GM23338 (cell line): ENCODE measurements around the gene PKD2.

Experiments used
- CREB1 ChIP-seq: fragments of 250-450 bp; sonication (Bioruptor Pico); IDR thresholded peaks from 2 replicates; pipeline ENCODE4 v1.5.0; 2020; ENCODE audit warnings: low read depth, mild to moderate bottlenecking, moderate library complexity
- EZH2phosphoT487 ChIP-seq: fragments of 200-600 bp; sonication (generic); IDR thresholded peaks from one replicate; pipeline ENCODE4 v1.8.1; 2018; ENCODE audit warnings: antibody characterized with exemption; ENCODE audit not compliant: unreplicated experiment
- JUNB ChIP-seq: IDR thresholded peaks from one replicate; pipeline ENCODE4 v1.6.1; 2016; ENCODE audit warnings: antibody characterized with exemption; ENCODE audit not compliant: unreplicated experiment
- NANOG ChIP-seq: IDR thresholded peaks from 2 replicates; pipeline ENCODE4 v1.6.1; 2016; ENCODE audit warnings: antibody characterized with exemption, borderline replicate concordance
- POLR2AphosphoS5 ChIP-seq: IDR thresholded peaks from 2 replicates; pipeline ENCODE4 v1.6.1; 2016; ENCODE audit warnings: antibody characterized with exemption, low read depth
- TF ChIP-seq, protein P1 (sequence below), 2 experiments: fragments of 200-600 bp in 1 of 2; sonication (generic) in 1 of 2; conservative IDR thresholded peaks; 2 replicates each; pipeline versions ENCODE4 v1.5.1 to v1.6.1; 2016 to 2017; ENCODE audit warnings: antibody characterized with exemption in 2 of 2, low read depth in 2 of 2, mild to moderate bottlenecking in 2 of 2, moderate library complexity in 1 of 2
- TF ChIP-seq, protein P2 (sequence below): IDR thresholded peaks from one replicate; pipeline ENCODE4 v1.6.1; 2018; ENCODE audit warnings: antibody characterized with exemption; ENCODE audit not compliant: unreplicated experiment

- TF ChIP-seq CREB1 (CRISPR knock-in tag): no peak
- no peak for TF ChIP-seq EZH2phosphoT487
- TF ChIP-seq, protein P1, sequence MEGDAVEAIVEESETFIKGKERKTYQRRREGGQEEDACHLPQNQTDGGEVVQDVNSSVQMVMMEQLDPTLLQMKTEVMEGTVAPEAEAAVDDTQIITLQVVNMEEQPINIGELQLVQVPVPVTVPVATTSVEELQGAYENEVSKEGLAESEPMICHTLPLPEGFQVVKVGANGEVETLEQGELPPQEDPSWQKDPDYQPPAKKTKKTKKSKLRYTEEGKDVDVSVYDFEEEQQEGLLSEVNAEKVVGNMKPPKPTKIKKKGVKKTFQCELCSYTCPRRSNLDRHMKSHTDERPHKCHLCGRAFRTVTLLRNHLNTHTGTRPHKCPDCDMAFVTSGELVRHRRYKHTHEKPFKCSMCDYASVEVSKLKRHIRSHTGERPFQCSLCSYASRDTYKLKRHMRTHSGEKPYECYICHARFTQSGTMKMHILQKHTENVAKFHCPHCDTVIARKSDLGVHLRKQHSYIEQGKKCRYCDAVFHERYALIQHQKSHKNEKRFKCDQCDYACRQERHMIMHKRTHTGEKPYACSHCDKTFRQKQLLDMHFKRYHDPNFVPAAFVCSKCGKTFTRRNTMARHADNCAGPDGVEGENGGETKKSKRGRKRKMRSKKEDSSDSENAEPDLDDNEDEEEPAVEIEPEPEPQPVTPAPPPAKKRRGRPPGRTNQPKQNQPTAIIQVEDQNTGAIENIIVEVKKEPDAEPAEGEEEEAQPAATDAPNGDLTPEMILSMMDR (conservative IDR thresholded peaks at IDR 0.05; ENCODE audit: low read depth in 2 of 2): no peak
- no peak for TF ChIP-seq POLR2AphosphoS5
- no peak for TF ChIP-seq JUNB
- no peak for TF ChIP-seq NANOG
- TF ChIP-seq, protein P2, sequence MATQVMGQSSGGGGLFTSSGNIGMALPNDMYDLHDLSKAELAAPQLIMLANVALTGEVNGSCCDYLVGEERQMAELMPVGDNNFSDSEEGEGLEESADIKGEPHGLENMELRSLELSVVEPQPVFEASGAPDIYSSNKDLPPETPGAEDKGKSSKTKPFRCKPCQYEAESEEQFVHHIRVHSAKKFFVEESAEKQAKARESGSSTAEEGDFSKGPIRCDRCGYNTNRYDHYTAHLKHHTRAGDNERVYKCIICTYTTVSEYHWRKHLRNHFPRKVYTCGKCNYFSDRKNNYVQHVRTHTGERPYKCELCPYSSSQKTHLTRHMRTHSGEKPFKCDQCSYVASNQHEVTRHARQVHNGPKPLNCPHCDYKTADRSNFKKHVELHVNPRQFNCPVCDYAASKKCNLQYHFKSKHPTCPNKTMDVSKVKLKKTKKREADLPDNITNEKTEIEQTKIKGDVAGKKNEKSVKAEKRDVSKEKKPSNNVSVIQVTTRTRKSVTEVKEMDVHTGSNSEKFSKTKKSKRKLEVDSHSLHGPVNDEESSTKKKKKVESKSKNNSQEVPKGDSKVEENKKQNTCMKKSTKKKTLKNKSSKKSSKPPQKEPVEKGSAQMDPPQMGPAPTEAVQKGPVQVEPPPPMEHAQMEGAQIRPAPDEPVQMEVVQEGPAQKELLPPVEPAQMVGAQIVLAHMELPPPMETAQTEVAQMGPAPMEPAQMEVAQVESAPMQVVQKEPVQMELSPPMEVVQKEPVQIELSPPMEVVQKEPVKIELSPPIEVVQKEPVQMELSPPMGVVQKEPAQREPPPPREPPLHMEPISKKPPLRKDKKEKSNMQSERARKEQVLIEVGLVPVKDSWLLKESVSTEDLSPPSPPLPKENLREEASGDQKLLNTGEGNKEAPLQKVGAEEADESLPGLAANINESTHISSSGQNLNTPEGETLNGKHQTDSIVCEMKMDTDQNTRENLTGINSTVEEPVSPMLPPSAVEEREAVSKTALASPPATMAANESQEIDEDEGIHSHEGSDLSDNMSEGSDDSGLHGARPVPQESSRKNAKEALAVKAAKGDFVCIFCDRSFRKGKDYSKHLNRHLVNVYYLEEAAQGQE: no peak
Observed at GRCh38 chr4:88104902-88105610, 97.6 kb downstream of the PKD2 start.
